ENCODE data around the gene DIAPH3. TPM values are rescaled to one million over a fixed set of nuclear protein-coding genes. Genes with fewer than 3 reads are reported as not detected.

Gene DIAPH3
- total RNA-seq, 2 experiments from 2014 or later = 0.08 to 0.11 TPM

DNA sequence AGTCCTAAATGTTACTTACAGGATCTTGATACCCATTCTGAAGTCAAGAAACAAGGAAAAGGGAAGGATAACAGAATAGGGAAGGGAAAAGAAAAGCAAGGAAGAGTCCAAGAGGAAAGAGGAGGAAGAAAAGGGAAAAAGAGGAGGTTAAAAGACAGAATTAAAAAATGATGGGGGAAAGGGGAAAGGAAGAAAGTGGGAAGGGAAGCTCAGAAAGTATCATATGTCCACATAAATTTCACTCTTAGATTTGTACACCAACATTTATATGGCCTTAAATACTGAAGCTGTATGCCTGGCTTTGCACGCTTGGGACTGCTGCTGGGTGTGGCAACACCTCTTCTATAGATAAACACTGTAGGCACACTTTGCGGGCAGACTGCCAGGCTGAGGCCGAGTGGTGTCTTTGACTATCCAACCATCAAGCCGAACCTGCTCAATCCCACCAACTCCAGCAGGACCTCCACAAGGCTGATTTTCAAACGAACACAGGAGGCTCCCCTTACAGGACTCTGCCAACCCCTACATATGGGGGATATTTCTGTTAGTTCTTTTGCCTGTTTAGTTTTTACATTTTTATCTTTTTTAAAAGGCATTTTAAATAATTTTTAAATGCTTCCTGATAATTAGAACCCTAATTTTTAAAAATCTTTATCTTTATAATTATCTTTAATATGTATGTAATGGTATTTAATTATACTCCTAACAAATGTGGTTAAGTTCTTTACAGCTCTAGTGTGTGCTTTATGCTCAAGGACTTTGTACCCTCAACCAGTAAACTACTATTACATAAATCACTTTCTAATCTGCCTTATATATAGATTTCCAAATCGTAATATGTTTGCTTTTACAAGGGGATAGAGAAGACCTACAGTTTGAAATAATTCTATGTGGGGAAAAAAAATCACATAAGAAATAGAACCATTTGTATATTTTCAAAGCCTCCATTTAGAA is 154.2 kb downstream of the DIAPH3 start:
- ATAC-seq (ENCODE audit: poor library complexity) = no peak
- H3K9me3 ChIP-seq (ENCODE audit: control insufficient read depth in 1 of 2, insufficient read depth in 1 of 2, low read length in 2 of 2) = no peaks in the 10 kb centered on the region
- POLR2A ChIA-PET = no interaction called here

DNA sequence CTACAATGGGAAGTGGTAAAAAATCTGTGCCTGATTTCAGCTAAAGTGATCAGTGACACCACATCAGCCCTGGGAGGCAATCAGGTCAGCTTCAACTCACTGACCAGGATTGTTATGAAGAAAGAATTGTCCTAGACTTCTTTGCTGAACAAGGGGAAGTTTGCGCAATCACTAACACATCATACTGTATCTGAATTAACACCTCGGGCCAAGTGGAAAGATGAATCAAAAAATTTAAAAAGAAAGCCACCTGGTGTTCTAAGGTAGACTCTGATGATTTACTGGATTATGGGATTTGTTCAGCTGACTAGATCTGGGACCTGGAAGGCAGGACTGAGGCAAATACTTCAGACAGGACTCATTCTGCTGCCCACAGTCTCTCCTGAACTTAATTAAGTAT is 161.8 kb downstream of the DIAPH3 start:
- Mint-ChIP-seq H3K27me3 (no peaks in the 10 kb centered on the region), H3K4me3 (no peak overlapping the region), H3K27ac (no peak overlapping the region), H3K9me3 (no peaks in the 10 kb centered on the region), H3K36me3 (ENCODE audit: low read depth) (no peaks in the 10 kb centered on the region), H3K4me1 (ENCODE audit: low read depth) (no peaks in the 10 kb centered on the region)
- ChIA-PET POLR2A (no interaction called here), CTCF (no interaction called here)
- Histone ChIP-seq H3K4me1 (ENCODE audit: insufficient read depth, low read length) (no peaks in the 10 kb centered on the region), H3K27me3 (ENCODE audit: control insufficient read depth in 1 of 2, insufficient read depth in 2 of 2, low read length in 2 of 2) (no peaks in the 10 kb centered on the region), H3K27ac (ENCODE audit: low read depth in 1 of 2, low read length in 2 of 2) (no peak overlapping the region), H3K36me3 (ENCODE audit: insufficient read depth, low read length) (no peaks in the 10 kb centered on the region), H3K4me3 (ENCODE audit: low read length) (no peak overlapping the region), H3K9me3 (ENCODE audit: control insufficient read depth in 1 of 2, insufficient read depth in 1 of 2, low read length in 2 of 2) (no peaks in the 10 kb centered on the region)
- ATAC-seq (ENCODE audit: poor library complexity) (no peak), DNase-seq (no peak)
- intact Hi-C loops (cut with DNase I, micrococcal nuclease) = no loop called here
- TF ChIP-seq, protein P1, sequence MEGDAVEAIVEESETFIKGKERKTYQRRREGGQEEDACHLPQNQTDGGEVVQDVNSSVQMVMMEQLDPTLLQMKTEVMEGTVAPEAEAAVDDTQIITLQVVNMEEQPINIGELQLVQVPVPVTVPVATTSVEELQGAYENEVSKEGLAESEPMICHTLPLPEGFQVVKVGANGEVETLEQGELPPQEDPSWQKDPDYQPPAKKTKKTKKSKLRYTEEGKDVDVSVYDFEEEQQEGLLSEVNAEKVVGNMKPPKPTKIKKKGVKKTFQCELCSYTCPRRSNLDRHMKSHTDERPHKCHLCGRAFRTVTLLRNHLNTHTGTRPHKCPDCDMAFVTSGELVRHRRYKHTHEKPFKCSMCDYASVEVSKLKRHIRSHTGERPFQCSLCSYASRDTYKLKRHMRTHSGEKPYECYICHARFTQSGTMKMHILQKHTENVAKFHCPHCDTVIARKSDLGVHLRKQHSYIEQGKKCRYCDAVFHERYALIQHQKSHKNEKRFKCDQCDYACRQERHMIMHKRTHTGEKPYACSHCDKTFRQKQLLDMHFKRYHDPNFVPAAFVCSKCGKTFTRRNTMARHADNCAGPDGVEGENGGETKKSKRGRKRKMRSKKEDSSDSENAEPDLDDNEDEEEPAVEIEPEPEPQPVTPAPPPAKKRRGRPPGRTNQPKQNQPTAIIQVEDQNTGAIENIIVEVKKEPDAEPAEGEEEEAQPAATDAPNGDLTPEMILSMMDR (IDR thresholded peaks at IDR 0.05) = no peak

More for the DNA sequence above, 154.2 kb downstream of the DIAPH3 start:
- intact Hi-C loops (cut with DNase I, micrococcal nuclease) = no loop called here
- no peak for DNase-seq
- Mint-ChIP-seq H3K36me3 (ENCODE audit: low read depth) (no peaks in the 10 kb centered on the region), H3K9me3 (no peaks in the 10 kb centered on the region), H3K27ac (no peak overlapping the region), H3K4me1 (ENCODE audit: low read depth) (no peaks in the 10 kb centered on the region), H3K27me3 (no peaks in the 10 kb centered on the region), H3K4me3 (no peak overlapping the region)
- CTCF ChIA-PET = no interaction called here
- H3K36me3 ChIP-seq (ENCODE audit: insufficient read depth, low read length) = no peaks in the 10 kb centered on the region
- no peak overlapping the region for H3K4me3 ChIP-seq (ENCODE audit: low read length)
- H3K4me1 ChIP-seq (ENCODE audit: insufficient read depth, low read length) = no peaks in the 10 kb centered on the region
- no peak overlapping the region for H3K27ac ChIP-seq (ENCODE audit: low read depth in 1 of 2, low read length in 2 of 2)
- TF ChIP-seq, protein P1 (IDR thresholded peaks at IDR 0.05) = no peak
- H3K27me3 ChIP-seq (ENCODE audit: control insufficient read depth in 1 of 2, insufficient read depth in 2 of 2, low read length in 2 of 2) = no peaks in the 10 kb centered on the region

DNA sequence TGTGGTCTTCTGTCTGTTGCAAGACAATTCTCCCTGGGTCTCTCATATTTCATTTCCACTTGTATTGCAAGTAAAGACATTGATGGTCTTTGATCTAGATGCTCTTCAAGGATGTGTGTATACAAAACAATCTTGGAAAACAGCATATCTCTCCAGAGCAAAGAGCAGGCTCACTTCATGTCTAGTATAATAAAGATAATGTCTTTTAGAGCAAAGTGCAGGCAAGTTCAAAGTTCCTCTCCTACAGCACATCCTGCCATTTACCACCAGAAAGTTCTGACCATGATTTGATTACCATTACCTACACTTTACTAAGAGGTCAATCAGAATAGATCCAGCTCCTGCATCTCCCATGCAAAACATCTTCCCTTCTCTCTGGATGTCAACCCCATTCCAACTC is 162.8 kb downstream of the DIAPH3 start:
- H3K4me3 ChIP-seq (ENCODE audit: low read length) = no peak overlapping the region
- intact Hi-C loops (cut with DNase I, micrococcal nuclease) = no loop called here
- Mint-ChIP-seq H3K4me1 (ENCODE audit: low read depth) (no peaks in the 10 kb centered on the region), H3K9me3 (no peaks in the 10 kb centered on the region), H3K27ac (no peak overlapping the region), H3K27me3 (no peaks in the 10 kb centered on the region), H3K4me3 (no peak overlapping the region), H3K36me3 (ENCODE audit: low read depth) (no peaks in the 10 kb centered on the region)
- CTCF ChIA-PET = no interaction called here
- no peak for DNase-seq
- H3K4me1 ChIP-seq (ENCODE audit: insufficient read depth, low read length) = no peaks in the 10 kb centered on the region
- POLR2A ChIA-PET = no interaction called here
- H3K36me3 ChIP-seq (ENCODE audit: insufficient read depth, low read length) = no peaks in the 10 kb centered on the region
- no peak overlapping the region for H3K27ac ChIP-seq (ENCODE audit: low read depth in 1 of 2, low read length in 2 of 2)
- no peaks in the 10 kb centered on the region for H3K9me3 ChIP-seq (ENCODE audit: control insufficient read depth in 1 of 2, insufficient read depth in 1 of 2, low read length in 2 of 2)
- no peaks in the 10 kb centered on the region for H3K27me3 ChIP-seq (ENCODE audit: control insufficient read depth in 1 of 2, insufficient read depth in 2 of 2, low read length in 2 of 2)
- ATAC-seq (ENCODE audit: poor library complexity) = no peak
- TF ChIP-seq, protein P1 (IDR thresholded peaks at IDR 0.05) = no peak

Measured in CD4-positive, alpha-beta T cell (primary cell).